Activated naive CD4-positive, alpha-beta T cell treated with anti-CD3 and anti-CD28 coated beads, Interleukin-2, amount 50 U/mL, for 72 hours (primary cell): Measurements from ENCODE around the gene PLA2G15. TPM values are rescaled to one million over a fixed set of nuclear protein-coding genes. Genes with fewer than 3 reads are reported as not detected.

ENCODE experiments used
- ATAC-seq, 2 donors: fragments of 150-1000 bp; cut with Tn5 transposase; 2 replicates each; pipeline ENCODE4 v1.10.0; 2021; ENCODE audit warnings: mild to moderate bottlenecking in 2 of 2, moderate library complexity in 2 of 2
- DNase-seq, 2 donors: peaks; one replicate each; pipeline ENCODE4 v3.0.0; 2021 to 2022; ENCODE audit warnings: low spot score in 2 of 2
- H3K27ac Mint-ChIP-seq, 2 donors: one replicate each; pipeline ENCODE4 v1.8.0; 2022; ENCODE audit warnings: mild to moderate bottlenecking in 2 of 2, mixed read lengths in 2 of 2
- H3K36me3 Mint-ChIP-seq, 2 donors: one replicate each; pipeline ENCODE4 v1.8.0; 2022; ENCODE audit warnings: mixed read lengths in 2 of 2
- H3K9me3 Mint-ChIP-seq, 2 donors: one replicate each; pipeline ENCODE4 v1.8.0; 2022; ENCODE audit warnings: mixed read lengths in 2 of 2
- total RNA-seq, 2 donors: library from RNA; stranded (reverse); gene quantifications; one replicate each; pipeline ENCODE4 v1.2.3, GENCODE V29; 2022

Gene PLA2G15
- total RNA-seq, 2 donors from 2014 or later = 9.7 to 9.8 TPM

- DNase-seq = no peak
- H3K27ac Mint-ChIP-seq = no peak overlapping the region
- H3K9me3 Mint-ChIP-seq = no peaks in the 10 kb centered on the region
- ATAC-seq = no peak
- peaks cover 5% of the 10 kb centered on the region in 2 donors for H3K36me3 Mint-ChIP-seq
Observed at GRCh38 chr16:68242926-68243858, 2.0 kb upstream of the PLA2G15 start.

DNA sequence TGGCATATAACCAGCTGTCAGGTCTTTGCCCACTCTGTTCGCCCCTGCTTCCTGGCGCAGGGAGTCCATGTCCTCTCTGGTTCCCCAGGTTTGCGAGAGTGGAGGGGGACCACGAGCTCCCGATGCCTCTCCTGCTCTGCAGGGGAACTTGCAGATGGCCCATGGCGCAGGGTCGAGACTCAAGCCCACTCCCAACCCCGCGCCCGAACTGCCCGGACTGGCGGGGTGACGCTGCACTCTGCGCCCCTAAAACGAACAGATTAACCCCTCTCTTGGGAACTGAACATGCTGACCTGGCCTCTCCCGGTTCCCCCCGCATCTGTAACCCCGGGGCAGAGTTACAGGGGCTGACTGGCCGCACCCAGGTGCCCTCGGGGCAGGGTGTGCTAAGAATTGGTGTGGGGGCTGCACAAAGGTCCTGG, 681 bp upstream of the PLA2G15 start:
- peaks cover 5% of the 10 kb centered on the region in 2 donors for H3K36me3 Mint-ChIP-seq
- no peak for ATAC-seq
- no peak for DNase-seq
- no peaks in the 10 kb centered on the region for H3K9me3 Mint-ChIP-seq
- peak overlapping the region; percentile 77 to 96 for H3K27ac Mint-ChIP-seq

GRCh38 chr16:68246121-68246520, 948 bp downstream of the PLA2G15 start:
- Mint-ChIP-seq H3K9me3 (no peaks in the 10 kb centered on the region), H3K36me3 (peaks cover 5 to 8% of the 10 kb centered on the region in 2 donors), H3K27ac (peak overlapping the region in 1 of 2 donors; percentile 77)
- DNase-seq (no peak), ATAC-seq (no peak)

- no peak for DNase-seq
Observed at GRCh38 chr16:68246666-68247065, 1.5 kb downstream of the PLA2G15 start.

GRCh38 chr16:68247400-68247799, 2.2 kb downstream of the PLA2G15 start:
- DNase-seq (no peak), ATAC-seq (no peak)
- Mint-ChIP-seq H3K27ac (no peak overlapping the region), H3K9me3 (no peaks in the 10 kb centered on the region), H3K36me3 (peaks cover 5 to 8% of the 10 kb centered on the region in 2 donors)

More at GRCh38 chr16:68246666-68247065, 1.5 kb downstream of the PLA2G15 start:
- H3K27ac Mint-ChIP-seq = peak overlapping the region in 1 of 2 donors; percentile 77
- ATAC-seq = no peak
- H3K9me3 Mint-ChIP-seq = no peaks in the 10 kb centered on the region
- peaks cover 5 to 8% of the 10 kb centered on the region in 2 donors for H3K36me3 Mint-ChIP-seq

DNA sequence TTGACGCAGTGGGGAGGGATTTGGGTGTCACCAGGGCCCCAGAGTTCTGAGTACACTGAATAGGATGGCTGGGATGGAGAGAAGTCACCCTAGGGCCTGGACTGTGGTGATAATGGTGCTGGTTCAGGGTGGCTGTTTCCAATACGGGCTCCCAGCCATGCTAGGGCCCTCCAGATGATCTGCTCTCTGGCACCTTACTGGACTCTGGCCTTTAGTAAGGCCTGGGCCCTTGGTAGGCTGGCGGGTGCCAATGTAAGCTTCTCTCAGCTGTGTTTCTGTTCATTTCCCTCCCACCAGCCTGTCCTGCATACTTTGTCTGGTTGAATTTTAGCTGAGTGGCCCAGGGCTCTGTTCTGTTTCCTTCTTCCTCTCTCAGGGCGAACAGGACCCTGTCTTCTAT, 2.8 kb downstream of the PLA2G15 start:
- H3K9me3 Mint-ChIP-seq = no peaks in the 10 kb centered on the region
- no peak for ATAC-seq

GRCh38 chr16:68249371-68249770, 4.2 kb downstream of the PLA2G15 start:
- H3K27ac Mint-ChIP-seq = peak overlapping the region in 1 of 2 donors; percentile 62
- no peaks in the 10 kb centered on the region for H3K9me3 Mint-ChIP-seq
- DNase-seq (no peak), ATAC-seq (no peak)
- H3K36me3 Mint-ChIP-seq = peaks cover 5 to 8% of the 10 kb centered on the region in 2 donors

More for the DNA sequence above, 2.8 kb downstream of the PLA2G15 start:
- peaks cover 5 to 8% of the 10 kb centered on the region in 2 donors for H3K36me3 Mint-ChIP-seq
- H3K27ac Mint-ChIP-seq = no peak overlapping the region
- no peak for DNase-seq

DNA sequence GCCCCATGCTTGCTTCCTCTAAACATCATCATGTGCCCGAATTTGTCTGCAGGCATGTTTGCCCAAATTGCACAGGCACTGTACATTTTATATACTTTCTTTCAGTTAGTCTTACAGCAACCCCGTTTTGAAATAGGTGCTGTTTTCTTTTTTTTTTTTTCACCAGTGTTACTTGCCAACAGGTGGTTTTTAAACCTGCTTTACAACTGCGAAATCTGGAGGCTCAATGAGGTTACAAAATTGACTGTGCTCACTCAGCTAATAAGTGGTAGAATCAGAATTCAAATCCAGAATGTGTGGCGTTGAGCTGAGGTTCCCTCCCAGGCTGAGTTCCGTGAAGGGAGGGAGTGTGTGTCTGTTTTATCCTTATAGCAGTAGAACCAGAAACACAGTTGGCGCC, 5.8 kb downstream of the PLA2G15 start:
- no peak for DNase-seq
- no peaks in the 10 kb centered on the region for H3K9me3 Mint-ChIP-seq
- no peak for ATAC-seq
- H3K27ac Mint-ChIP-seq = no peak overlapping the region
- H3K36me3 Mint-ChIP-seq = peaks cover 0 to 4% of the 10 kb centered on the region in 2 donors

DNA sequence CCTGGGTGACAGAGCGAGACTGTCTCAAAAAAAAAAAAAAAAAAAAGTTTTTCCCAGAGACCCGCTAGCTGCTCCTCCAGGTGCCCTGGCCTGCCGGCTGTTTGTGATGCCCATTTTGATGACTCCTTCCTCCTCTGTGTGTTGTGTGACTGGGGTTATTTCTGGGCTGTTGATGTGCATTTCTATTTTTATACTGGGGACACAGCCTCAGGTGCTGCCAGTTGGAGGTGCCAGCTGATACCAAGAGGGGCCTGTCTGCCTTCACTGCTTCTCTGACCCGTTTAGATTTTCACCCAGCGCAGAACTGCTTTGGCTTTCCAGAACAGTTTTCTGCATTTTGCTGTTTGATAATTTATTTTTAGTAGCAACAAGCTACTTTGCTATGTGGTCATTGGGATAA, 6.7 kb downstream of the PLA2G15 start:
- Mint-ChIP-seq H3K36me3 (peaks cover 0 to 4% of the 10 kb centered on the region in 2 donors), H3K27ac (no peak overlapping the region), H3K9me3 (no peaks in the 10 kb centered on the region)
- DNase-seq = no peak
- ATAC-seq = no peak

GRCh38 chr16:68252383-68252782, 7.2 kb downstream of the PLA2G15 start:
- ATAC-seq (no peak), DNase-seq (no peak)
- Mint-ChIP-seq H3K27ac (no peak overlapping the region), H3K9me3 (no peaks in the 10 kb centered on the region), H3K36me3 (peaks cover 0 to 4% of the 10 kb centered on the region in 2 donors)

GRCh38 chr16:68253721-68254120, 8.5 kb downstream of the PLA2G15 start:
- DNase-seq (no peak), ATAC-seq (no peak)
- Mint-ChIP-seq H3K27ac (no peak overlapping the region), H3K9me3 (no peaks in the 10 kb centered on the region), H3K36me3 (peaks cover 0 to 4% of the 10 kb centered on the region in 2 donors)

- no peak for ATAC-seq
- DNase-seq = no peak
- no peak overlapping the region for H3K27ac Mint-ChIP-seq
- H3K36me3 Mint-ChIP-seq = peaks cover 0 to 4% of the 10 kb centered on the region in 2 donors
- no peaks in the 10 kb centered on the region for H3K9me3 Mint-ChIP-seq
Observed at GRCh38 chr16:68255712-68256111, 10.5 kb downstream of the PLA2G15 start.

- H3K36me3 Mint-ChIP-seq = no peaks in the 10 kb centered on the region
- peak overlapping the region; percentile 29 to 59 for H3K27ac Mint-ChIP-seq
- DNase-seq (no peak), ATAC-seq (no peak)
- H3K9me3 Mint-ChIP-seq = no peaks in the 10 kb centered on the region
Observed at GRCh38 chr16:68257251-68257905, 12.2 kb downstream of the PLA2G15 start.

DNA sequence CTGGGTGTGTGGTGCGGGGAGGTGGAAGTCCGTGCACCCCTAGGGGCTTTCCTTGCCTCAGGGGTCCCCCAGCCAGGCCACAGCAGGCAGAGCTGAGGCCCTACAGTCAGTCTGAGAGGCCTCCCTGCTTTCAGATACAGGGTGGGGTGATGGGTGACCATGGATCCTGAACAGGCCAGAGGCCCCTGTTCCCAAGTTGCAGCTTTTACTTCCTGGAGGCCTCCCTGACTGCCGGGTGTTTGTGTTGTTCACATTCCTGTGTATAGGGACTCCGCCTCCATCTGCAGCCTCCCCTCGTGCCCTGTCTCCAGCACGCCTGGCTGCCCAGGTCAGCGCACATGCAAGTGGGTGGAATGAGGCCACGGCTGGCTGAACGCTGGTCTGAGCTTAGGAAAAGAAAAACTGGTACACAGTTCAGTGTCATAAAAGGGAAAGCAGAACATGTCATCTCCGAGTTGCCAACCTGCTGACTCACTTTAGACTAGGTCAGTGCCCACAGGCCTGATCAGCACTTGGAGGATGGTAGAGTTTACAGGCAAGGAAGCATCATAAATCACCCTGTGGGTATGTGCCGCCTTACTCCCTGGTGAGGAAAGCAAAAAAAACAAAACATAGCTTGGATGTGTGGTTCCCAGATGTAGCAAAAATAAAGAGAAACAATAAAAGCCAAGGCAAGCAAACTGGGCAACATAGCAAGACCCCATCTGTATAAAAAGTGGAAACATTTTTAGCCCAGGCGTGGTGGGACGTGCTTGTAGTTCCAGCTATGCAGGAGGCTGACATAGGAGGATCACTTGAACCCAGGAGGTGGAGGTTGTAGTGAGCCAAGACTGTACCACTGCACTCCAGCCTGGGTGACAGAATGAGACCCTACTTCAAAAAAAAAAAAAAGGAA, 13.0 kb downstream of the PLA2G15 start:
- ATAC-seq = no peak
- no peaks in the 10 kb centered on the region for H3K36me3 Mint-ChIP-seq
- no peaks in the 10 kb centered on the region for H3K9me3 Mint-ChIP-seq
- H3K27ac Mint-ChIP-seq = peak overlapping the region; percentile 50 to 59
- no peak for DNase-seq

GRCh38 chr16:68259007-68259825, 14.0 kb downstream of the PLA2G15 start:
- Mint-ChIP-seq H3K36me3 (peaks cover 0 to 5% of the 10 kb centered on the region in 2 donors), H3K9me3 (no peaks in the 10 kb centered on the region), H3K27ac (no peak overlapping the region)
- ATAC-seq (no peak), DNase-seq (no peak)
